Stimulated activated CD8-positive, alpha-beta memory T cell treated with anti-CD3 and anti-CD28 coated beads, Interleukin-15, amount 100 ng/mL, for 24 hours (primary cell): ENCODE data around the gene ELMO2.
"Not testable (repeated sequence)": the region's sequence is repeated elsewhere in the genome, so short reads cannot be mapped to it uniquely, and the experiment has no call there.

Experiments
- DNase-seq: peaks from one replicate; pipeline ENCODE4 v3.0.0-alpha.2; 2020; ENCODE audit warnings: low read depth

Gene ELMO2

DNA sequence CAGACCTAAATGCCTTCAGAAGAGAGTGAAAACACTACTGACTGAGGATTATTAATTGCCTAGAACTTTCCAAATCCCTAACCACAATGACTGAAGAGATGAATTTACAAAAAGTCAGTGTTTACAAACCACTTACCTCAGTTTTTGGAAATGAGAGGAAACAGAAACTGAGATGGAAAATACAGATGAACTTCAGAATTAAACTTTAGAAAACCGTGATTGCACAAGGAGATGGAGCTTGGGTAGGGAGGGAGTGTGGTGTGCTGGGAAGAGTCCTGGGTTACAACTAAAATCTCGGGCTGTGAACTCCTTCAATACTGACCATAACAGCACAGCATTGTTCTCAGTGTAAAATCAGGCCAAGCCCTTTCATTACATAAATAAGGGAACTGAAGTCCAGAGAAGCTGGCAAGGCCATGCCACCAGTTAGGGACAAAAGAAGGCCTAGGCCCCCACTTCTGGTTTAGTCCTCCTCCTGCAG lies 4.0 kb downstream of the ELMO2 start:
- no peak for DNase-seq

DNA sequence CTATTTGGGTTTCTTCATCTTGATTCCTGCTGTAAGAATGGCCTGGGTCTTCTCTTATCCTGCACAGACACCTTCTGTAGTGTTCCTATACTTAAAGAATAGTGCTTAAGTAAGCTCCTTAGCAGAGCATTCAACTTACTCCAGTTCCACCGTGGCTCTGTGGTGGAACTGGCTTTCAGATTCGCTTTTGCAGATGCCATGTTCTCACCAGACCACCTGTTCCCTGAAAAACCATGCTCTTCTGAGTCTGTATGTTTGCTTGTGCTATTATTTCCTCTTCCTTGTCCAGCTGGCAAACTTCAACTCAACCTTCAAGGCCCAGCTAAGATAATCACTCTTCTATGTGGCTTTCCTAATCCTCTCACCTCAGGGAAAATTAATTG lies 4.9 kb downstream of the ELMO2 start:
- DNase-seq: no peak

DNA sequence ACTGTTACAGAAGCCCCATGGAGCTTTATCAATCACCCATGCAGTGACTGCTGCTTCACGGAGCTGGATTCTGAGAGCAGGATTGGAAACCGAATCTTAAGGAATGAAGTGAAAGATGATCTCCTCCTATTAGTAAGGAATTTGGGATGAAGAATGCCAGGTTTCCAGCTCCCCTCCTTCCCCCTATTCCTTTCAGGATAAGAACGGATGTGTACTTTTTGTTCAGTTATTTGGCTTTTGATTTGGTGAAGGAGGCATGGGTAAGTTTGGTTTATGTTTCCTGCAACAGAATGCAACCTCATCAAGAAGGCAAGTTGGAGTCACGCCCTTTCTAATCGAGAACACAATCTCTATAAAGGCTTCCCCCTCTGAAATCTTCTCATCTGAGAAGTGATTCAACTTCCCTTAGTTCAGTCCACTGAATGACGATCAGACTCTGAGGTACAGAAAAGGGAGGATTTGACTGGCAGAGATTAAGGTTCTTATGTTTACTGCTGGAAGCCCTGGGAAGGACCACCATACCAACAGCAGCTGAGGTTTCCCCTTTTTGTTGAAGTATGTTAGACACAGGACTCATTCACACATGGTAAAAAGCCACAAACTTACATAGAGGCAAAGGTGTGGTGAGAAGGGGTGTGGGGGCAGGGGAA lies 5.5 kb downstream of the ELMO2 start:
- no peak for DNase-seq

DNA sequence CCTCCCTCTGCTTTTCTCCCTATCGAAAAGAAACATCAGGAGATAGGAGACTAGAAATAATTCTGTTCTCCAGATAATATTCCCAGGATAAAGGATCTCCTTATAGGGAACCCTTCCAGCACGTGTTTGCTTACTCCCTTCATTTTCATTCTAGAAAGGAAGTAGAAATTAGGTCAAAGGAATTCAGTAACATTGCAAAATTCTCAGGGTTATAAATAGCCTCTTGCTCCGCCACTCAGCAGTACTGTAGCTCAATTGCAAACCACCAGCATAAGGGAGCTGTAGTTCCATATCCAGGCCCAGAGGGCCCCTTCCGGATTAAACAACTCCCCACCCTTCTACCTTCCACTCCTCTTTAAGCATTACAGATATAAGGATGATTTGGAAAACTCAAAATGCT lies 6.2 kb downstream of the ELMO2 start:
- DNase-seq: no peak

DNA sequence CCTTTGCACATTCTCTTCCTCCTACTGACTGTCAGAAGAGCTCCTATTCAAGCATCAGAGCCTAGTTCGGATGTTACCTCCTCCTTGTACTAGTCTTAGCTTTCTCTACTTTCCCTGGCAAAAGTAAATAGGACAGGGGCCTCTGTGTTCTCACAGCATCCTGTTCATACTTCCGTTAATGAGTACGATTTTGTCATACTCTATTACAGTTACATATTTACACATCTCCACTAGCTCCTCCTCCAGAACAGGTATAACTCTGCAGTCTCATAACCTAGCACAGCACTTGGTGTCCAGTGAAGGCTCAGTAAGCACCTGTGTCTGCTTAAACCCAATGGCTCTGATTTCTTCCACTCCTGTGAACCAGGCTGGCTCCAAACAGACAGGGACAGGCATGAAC lies 7.0 kb downstream of the ELMO2 start:
- no peak for DNase-seq

DNA sequence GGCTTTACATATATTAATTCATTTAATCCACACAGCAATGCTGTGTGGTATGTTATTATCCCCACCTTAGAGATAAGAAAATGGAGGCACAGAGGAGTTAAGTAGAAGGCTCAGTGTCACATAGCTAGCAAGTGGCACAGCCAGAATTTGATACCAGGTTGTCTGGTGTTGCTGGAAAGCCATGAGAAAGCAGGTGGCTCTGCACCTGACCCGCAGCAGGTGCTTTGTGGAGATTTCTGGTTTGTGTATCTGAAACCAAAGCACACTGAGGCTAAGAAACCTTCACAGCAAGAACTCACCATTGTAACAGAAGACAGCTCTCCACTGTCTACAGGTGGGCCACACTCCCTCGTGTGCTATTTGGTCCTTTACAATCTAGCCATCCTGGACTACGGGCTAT lies 7.5 kb downstream of the ELMO2 start:
- DNase-seq: no peak

DNA sequence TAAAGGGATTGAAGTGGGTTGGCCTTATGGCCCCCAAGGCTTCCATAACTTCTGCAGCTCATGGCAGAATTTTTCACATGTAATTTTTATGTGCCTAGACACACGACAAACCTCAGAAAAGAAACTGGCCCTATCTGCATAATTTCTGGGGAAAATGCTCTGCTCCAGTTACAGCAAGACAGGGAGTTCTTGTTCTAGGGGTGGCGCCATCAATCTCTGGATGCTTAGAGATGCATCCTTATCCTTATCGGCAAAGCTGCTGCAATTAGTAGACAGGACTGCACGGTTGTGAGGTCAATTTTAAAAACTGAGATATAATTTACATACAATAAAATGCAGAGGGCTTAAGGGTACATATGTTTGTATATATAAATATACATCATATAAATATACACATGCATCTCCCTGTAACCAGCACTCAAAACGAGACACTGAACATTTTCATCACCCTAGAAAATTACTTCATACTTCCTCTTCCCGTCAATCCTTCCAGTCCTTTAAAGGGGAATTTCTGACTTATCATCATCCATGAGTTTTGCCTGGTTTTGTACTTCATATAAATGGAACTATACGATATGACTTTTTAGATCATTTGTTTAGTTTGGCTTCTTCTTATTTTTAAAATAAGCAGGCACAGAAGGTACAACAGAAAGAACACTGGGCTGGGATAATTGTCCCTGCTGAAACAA lies 10.2 kb downstream of the ELMO2 start:
- DNase-seq: no peak

DNA sequence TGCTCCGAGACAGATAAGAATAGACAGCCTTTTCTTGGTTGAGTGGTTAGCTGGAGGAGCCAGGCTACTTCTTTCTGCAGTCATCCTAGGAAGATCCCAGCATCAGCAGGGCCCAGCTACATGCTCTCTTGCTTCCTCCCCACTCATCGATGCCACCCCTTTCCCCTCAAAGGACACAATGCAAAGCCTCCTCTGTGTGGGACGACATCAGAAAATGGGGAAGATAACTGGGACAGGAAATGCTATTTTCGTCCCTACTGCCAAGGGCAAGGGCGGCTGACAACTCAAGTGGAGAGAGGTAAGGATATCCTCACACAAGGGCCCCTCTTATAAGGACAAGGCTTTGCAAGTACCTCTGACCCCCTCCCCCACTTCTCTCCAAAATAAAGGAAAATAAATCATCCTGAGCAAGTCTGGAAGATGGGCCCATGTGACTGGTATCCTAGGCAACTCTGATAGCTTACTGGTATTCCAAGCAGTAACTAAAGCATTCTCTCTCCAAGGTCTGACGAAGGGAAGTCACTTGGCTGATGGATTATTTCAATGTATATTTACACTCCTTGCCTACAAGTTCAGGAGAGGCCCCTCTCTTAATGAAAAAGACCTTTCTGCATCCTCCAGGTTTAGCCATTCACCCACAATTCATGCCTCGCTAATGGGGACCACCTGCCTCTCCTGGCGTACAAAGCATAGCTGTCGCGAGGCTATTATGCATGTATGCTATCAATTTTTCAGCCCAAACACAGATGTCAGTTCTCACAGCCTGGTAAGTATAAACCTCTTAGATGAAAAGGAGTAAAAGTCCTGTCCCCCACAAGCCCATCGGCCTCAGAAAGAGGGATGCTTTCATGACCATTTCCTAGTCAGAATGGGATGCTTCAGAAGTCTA lies 11.3 kb downstream of the ELMO2 start:
- DNase-seq: no peak

DNA sequence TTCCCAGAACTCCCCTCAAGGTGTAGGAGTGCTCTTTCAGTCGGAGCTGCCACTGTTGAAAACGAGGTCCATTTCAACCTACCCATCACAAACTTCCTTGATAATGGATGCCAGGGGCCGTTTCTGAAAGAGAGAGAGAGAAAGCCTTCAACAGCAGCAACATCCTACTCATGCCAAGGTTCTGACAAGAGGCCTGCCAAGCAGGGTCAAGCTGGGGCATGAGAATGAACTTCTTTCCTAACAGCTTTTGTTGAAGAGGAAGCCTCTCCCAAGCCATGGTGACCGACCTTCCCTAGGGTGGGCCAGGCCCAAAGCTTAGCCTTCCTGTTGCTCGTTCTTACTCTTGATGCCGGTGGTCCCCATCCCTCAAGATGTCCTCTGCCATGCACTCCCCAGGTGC lies 12.4 kb downstream of the ELMO2 start:
- no peak for DNase-seq

DNA sequence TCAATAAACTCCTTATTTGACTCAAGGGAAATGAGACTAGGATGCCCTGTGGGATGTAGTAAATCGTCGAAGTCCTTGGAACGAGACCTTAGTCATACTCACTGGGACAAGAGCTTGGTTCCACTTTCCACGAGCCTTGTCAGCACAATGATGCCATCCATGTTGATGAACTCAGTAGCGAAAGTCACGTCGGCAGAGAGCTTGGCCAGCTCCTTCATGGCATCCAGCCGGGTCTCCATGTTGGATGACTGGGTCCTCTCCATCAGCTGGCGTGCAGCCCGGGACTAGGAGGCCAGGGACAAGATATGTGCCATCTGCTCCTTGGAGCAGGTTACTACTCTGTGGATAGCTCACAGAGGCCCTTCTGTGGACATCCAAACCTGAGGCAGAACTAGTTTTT lies 17.5 kb downstream of the ELMO2 start:
- no peak for DNase-seq

DNA sequence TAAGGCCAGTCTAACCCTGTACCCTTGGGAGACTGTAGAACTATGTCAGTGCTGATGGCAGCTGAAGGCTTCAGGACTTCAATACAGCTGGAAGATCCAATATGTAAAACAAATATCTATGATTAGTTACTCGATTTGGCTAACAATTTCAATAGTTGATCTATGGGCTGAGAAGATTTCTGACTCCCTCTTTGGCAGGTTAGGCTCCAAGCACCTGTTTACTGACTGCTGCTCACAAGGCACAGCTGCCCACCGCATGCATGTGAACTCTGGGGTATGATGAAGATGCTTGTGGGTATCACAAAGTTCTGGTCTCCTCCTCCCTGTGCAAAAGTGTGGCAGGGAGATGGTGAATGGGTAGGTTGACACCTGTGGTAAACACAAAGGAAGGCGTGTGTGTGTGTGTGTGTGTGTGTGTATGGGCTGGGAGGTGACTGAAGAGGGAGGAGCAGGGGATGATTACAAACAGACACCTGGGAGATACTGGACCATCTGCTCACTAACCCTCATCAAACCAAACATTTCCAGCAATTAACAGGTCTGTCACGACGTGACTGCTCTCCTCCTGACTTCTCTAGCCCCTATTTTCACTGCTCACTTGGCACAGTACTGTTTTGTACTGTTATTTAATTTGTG lies 18.1 kb downstream of the ELMO2 start:
- no peak for DNase-seq

DNA sequence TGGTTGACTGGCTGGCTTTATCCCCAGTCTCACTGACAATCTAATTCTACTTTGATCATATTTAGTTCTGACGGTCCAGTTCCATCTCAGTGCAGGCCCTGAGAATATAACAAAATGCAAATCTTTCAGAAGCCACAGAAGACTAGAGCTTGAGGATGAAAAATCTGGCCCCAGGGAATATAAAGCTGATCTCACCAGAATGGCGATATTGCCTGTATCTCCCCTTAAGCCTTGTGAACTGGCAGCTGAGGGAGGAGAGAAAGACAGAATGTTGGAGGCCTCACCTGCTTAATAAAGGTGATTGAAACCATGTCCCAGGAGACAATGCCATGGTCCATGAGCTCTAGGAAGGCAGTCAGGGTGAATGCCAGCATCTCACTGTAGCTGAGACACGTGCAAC lies 19.4 kb downstream of the ELMO2 start:
- not testable (repeated sequence) for DNase-seq

DNA sequence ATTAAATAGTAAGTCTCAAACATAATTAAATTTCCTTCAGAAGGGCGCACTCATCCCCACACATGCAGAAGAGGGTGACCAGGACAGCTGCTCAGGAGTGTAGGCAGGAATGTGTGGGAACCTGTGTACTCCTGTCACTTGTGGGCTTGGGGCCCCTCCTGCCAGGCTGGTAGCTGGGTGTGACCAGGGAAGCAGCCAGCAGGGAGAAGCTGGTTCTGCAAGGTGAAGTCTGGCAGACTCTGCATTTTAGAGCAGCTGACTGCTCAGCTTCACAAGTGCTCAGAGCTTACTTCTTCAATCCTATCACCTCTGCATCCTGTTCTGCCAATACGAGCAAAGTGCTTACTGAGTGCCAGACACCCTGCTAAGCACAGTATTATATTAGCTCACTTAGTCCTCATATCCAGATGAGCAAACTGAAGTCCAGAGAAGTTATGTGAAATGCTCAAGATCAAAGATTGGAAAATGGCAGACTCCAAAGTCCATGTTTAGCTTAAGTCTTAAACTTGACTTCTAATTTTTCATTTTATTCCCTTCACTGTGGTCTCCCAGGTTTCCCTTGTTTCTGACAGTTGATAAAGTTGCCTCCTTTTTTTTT lies 27.9 kb downstream of the ELMO2 start:
- no peak for DNase-seq

DNA sequence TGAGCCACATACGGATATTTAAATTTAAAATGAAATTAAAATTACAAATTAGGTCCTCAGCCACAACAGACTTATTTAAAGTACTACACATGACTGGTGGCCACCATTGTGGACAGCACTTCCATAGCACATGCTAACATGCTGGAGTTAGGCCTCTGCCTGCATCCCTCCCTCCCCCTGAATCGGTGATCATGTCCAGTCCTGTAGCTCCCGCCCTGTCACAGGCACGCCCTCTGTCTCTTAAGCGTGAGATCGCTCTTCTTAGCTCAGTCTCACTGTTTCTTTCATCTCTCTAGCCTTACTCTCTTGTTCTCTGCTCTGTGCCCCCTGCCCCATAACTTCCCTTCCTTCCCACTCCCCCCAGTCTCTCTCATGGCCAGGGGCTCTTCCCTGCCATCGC lies 28.9 kb downstream of the ELMO2 start:
- DNase-seq: no peak

DNA sequence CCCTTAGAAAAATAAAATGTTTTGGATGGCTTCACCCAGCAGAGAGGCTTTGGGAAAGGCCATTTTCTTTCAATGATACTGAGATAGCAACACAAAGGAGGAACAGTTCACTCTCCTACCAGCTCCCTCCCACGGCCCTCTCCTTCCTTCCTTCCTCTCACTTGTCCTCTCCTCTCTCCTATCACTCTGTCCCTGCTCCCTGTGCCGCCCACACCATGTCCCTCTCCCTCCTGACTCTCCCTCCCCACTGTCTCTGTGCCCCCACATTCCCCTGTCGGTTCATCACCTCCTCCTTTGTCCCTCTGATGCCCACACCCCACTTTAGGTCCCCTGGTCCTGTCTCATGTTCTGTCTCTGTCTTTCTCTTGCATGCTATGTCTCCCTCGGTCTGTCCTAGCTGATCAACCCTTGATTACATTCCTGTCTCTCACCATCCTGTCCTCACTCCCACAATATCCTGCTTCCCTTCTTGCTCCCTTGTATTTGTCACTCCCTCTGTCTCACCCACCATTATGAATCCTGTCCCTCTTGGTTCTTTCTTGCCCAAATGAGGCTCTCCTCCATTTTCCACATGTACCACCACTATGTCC lies 30.1 kb downstream of the ELMO2 start:
- DNase-seq: no peak

DNA sequence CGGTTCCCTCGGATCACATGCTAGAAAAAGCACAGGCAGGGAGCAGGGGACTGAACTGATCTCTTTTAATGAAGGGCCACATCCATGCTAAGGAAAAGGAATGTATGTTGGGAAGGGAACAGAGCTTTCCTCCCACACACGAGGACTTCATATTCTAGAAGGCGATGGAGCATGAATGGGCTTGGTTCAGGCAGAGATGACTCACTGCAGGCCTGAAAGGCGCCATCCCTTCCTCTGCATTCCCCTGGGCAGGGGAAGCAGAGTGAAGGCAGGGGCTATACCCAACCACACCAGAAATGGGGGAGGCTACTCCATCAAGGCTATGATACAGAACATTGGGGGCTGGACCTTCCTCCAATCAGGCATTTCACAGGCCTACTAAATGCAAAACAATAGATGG lies 30.6 kb downstream of the ELMO2 start:
- DNase-seq: no peak

DNA sequence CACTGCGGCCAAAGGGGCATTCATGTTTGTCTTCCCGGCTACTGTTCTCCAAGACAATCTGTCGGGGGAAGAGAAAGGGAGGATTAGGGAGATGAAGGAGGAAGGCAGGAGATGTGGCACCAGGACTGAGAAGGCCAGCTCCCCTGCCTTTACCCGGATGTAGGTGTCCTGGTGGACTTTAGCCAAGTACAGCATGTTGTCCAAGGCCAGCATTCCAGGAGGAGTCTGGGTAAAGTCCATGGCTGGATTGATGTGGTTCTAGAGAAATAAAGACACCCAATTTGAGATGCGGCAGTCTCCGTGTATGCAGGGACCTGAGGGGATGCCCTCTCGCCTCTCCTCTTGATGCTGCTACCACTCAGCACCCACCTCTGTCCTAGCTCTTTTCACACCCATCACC lies 32.0 kb downstream of the ELMO2 start:
- DNase-seq: no peak

DNA sequence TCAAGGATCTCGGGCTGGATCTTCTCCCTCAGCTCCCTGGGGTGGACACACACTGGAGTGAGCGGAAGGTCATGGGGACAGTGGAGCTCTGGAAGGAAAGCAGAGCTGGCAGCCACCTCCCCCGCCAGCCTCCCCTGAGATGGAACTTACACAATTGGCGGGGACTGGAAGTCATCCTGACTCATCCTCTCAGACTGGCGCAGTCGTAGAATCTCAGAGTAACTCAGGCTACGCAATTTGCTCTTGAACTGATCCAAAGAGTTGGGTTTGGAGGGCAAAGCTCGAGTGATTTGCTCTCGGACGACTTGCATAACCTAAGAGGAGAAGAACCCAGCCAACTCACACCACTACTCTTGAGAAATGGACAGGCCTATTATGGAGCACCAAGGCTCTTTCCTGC lies 34.8 kb downstream of the ELMO2 start:
- DNase-seq: no peak

DNA sequence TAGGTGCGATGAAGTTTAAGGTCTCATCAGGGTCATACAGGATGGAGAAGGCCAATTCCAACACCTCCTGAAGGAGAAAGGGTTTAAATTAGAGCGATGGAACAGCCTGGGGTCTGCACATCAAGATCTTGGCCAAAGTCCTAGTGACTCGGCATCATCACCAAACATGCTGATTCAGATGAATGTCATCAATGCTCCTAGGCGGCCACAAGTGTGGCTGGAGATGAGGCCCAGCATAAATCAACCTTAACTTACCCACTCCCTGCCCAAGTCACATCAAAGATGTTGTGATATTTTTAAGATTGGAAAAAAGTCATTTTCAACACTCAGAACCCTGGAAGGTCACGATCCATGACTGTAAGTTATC lies 37.5 kb downstream of the ELMO2 start:
- DNase-seq: no peak

DNA sequence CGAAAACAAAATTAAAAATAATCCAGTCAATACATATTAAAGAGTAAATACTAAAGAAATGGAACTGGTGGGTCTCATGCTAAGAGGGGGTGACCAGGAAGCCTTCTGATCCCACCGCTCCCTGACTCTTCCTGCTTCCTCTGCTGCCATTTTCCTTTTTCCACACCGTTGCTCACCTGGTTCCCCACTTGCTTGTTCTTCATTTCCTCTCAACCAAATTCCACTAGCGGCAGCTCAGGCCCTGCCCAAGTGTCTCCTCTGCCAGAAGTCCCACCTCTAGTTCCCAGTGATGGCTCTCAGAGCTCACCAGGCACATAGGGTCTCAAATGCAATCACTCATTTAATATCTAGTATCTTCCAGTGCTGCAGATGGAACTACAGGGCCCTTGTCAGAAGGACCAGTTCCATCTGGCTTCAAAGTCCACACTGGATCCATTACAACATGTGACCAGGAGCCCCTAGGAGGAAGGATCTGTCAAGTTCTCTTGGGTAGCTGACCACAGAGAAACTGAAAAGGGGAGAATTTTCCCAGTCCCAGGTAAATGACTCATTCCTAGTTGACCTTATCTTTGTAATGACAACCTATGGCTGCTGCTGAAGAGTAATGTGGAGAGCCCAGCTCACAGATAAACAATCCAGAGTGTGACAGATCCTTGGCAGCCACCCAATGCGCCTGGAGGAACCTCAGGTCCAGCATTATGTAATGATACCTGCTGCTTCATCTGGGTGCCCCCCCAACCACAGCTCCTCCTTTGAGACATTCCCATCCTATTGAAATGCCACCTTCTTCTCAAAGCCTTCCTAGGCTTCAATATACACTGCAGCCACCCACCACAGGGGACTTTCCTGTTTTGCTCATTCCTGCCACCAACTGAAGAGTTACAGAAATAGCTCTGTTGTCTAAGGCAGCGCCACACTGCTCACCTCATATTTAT lies 38.2 kb downstream of the ELMO2 start:
- DNase-seq: no peak

DNA sequence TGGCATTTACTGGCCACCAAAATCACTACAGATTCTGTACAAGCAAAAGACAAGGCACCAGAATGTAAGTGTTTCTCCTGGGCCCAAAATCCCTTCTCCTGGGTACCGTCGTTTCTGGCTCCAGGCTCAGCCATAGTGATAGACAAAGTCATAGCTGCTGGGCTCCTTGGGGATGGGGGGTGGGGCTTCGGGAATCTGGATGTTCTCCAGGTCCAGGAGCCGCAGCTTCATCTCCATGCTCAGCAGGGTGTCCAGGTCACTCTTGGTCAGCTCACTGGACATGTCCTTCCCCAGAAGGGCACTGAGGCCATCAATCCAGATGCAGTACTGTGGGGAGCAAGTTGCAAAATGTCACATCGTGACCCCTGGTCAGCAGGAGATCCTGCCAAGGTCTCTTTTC lies 39.2 kb downstream of the ELMO2 start:
- DNase-seq: no peak
